Vagina (tissue), 2 donors: ENCODE data around the gene MOV10L1. TPM values are rescaled to one million over a fixed set of nuclear protein-coding genes. Genes with fewer than 3 reads are reported as not detected.

ENCODE experiments used
- DNase-seq, 2 donors: peaks; one replicate each; pipeline ENCODE4 v3.0.0-alpha.2; 2017; ENCODE audit errors: extremely low spot score in 2 of 2
- H3K27ac ChIP-seq: fragments of 200-600 bp; sonication (generic); one replicate; pipeline ENCODE4 v1.5.1; 2019
- H3K27me3 ChIP-seq: fragments of 200-600 bp; sonication (generic); one replicate; pipeline ENCODE4 v1.5.1; 2019
- H3K36me3 ChIP-seq, 2 donors: fragments of 200-600 bp; sonication (generic); one replicate each; pipeline ENCODE4 v1.5.1; 2017 to 2019
- H3K4me1 ChIP-seq: fragments of 200-600 bp; sonication (generic); one replicate; pipeline ENCODE4 v1.5.1; 2019
- H3K4me3 ChIP-seq, 2 donors: fragments of 200-600 bp; sonication (generic); 1 replicate in 1 of 2; 2 replicates in 1 of 2; pipeline ENCODE4 v1.5.1; 2016 to 2019
- H3K9me3 ChIP-seq: fragments of 200-600 bp; sonication (generic); one replicate; pipeline ENCODE4 v1.5.1; 2019
- CTCF ChIP-seq, 3 experiments: fragments of 450-650 bp in 2 of 3; fragments of 200-600 bp in 1 of 3; sonication (generic) in 1 of 3; IDR thresholded peaks; one replicate each; pipeline ENCODE4 v1.5.1; 2017 to 2019; ENCODE audit warnings: antibody characterized with exemption in 3 of 3, mild to moderate bottlenecking in 2 of 3, moderate library complexity in 2 of 3
- POLR2A ChIP-seq, 2 donors: fragments of 450-650 bp; IDR thresholded peaks; one replicate each; pipeline ENCODE4 v1.6.1; 2017; ENCODE audit warnings: antibody characterized with exemption in 2 of 2, mild to moderate bottlenecking in 2 of 2, moderate library complexity in 2 of 2
- POLR2AphosphoS5 ChIP-seq, 2 donors: sonication (generic); formaldehyde crosslinking; IDR thresholded peaks; one replicate each; pipeline ENCODE4 v1.9.0; 2017; ENCODE audit warnings: antibody characterized with exemption in 2 of 2, mild to moderate bottlenecking in 2 of 2, low read depth in 1 of 2; ENCODE audit not compliant: insufficient read depth in 1 of 2
- intact Hi-C: fragments of 100-400 bp; cut with DNase I; formaldehyde crosslinking; loops from one replicate; pipeline ENCODE4 v1.15.1; 2023
- total RNA-seq: library from RNA; depleted of rRNA; stranded (reverse); fragments of >200 nt; gene quantifications from one replicate; pipeline ENCODE4 v1.2.3, GENCODE V29; 2016

Gene MOV10L1
- total RNA-seq, 1 donor from 2014 or later: 0.98 TPM

- Histone ChIP-seq H3K27ac (peak overlapping the region; percentile 75), H3K4me1 (peaks cover 69% of the 10 kb centered on the region), H3K9me3 (no peaks in the 10 kb centered on the region), H3K4me3 (peak overlapping the region; percentile 65 to 78), H3K36me3 (no peaks in the 10 kb centered on the region), H3K27me3 (no peaks in the 10 kb centered on the region)
- intact Hi-C loops: no loop called here
- TF ChIP-seq POLR2AphosphoS5 (IDR thresholded peaks at IDR 0.05; ENCODE audit: insufficient read depth in 1 of 2, low read depth in 1 of 2): no peak
- TF ChIP-seq CTCF (IDR thresholded peaks at IDR 0.05): no peak
- TF ChIP-seq POLR2A (IDR thresholded peaks at IDR 0.05): no peak
- DNase-seq: no peak
Observed at GRCh38 chr22:50186761-50187523, 97.1 kb downstream of the MOV10L1 start.

- no peaks in the 10 kb centered on the region for H3K27me3 ChIP-seq
- no peaks in the 10 kb centered on the region for H3K9me3 ChIP-seq
- no peak overlapping the region for H3K4me3 ChIP-seq
- peak overlapping the region; percentile 89 for H3K27ac ChIP-seq
- intact Hi-C loops: no loop called here
- no peak for DNase-seq
- TF ChIP-seq POLR2A (IDR thresholded peaks at IDR 0.05) (no peak), CTCF (IDR thresholded peaks at IDR 0.05) (no peak), POLR2AphosphoS5 (IDR thresholded peaks at IDR 0.05; ENCODE audit: insufficient read depth in 1 of 2, low read depth in 1 of 2) (no peak)
- H3K36me3 ChIP-seq: no peaks in the 10 kb centered on the region
- peaks cover 82% of the 10 kb centered on the region for H3K4me1 ChIP-seq
Observed at GRCh38 chr22:50188356-50188755, 98.5 kb downstream of the MOV10L1 start.

GRCh38 chr22:50189184-50189848 is 99.5 kb downstream of the MOV10L1 start:
- intact Hi-C loops: no loop called here
- Histone ChIP-seq H3K4me3 (no peak overlapping the region), H3K4me1 (peaks cover 73% of the 10 kb centered on the region)

GRCh38 chr22:50189849-50190181 is 100.0 kb downstream of the MOV10L1 start:
- Histone ChIP-seq H3K4me1 (peaks cover 68% of the 10 kb centered on the region), H3K27me3 (no peaks in the 10 kb centered on the region), H3K36me3 (peaks cover 0 to 10% of the 10 kb centered on the region in 2 donors), H3K4me3 (peak overlapping the region; percentile 43 to 53), H3K9me3 (no peaks in the 10 kb centered on the region), H3K27ac (peak overlapping the region; percentile 89)
- intact Hi-C loops: loop anchor here (5.0 to 10.0 kb wide), 2 partner anchors 223 to 265 kb away; no protein-coding TSS in a partner anchor
- DNase-seq: no peak
- TF ChIP-seq POLR2AphosphoS5 (IDR thresholded peaks at IDR 0.05; ENCODE audit: insufficient read depth in 1 of 2, low read depth in 1 of 2): no peak
- no peak for TF ChIP-seq POLR2A (IDR thresholded peaks at IDR 0.05)
- no peak for TF ChIP-seq CTCF (IDR thresholded peaks at IDR 0.05)

More at GRCh38 chr22:50189184-50189848, 99.5 kb downstream of the MOV10L1 start:
- Histone ChIP-seq H3K27ac (peak overlapping the region; percentile 89), H3K9me3 (no peaks in the 10 kb centered on the region), H3K27me3 (no peaks in the 10 kb centered on the region), H3K36me3 (peaks cover 0 to 5% of the 10 kb centered on the region in 2 donors)
- TF ChIP-seq POLR2A (IDR thresholded peaks at IDR 0.05) (no peak), POLR2AphosphoS5 (IDR thresholded peaks at IDR 0.05; ENCODE audit: insufficient read depth in 1 of 2, low read depth in 1 of 2) (no peak), CTCF (IDR thresholded peaks at IDR 0.05) (no peak)
- DNase-seq: no peak
